IPS-18c (cell line): Measurements from ENCODE around the gene BMP10.

Experiments used
- H3K4me3 ChIP-seq: 2 replicates; pipeline ENCODE4 v1.7.0; 2013; ENCODE audit warnings: low read depth, mild to moderate bottlenecking, low read length, moderate library complexity; ENCODE audit not compliant: insufficient read depth
- H3K9me3 ChIP-seq: one replicate; pipeline ENCODE4 v1.6.1; 2013; ENCODE audit warnings: mild to moderate bottlenecking, low read length, moderate library complexity; ENCODE audit not compliant: control insufficient read depth, insufficient read depth

The BMP10 gene

DNA sequence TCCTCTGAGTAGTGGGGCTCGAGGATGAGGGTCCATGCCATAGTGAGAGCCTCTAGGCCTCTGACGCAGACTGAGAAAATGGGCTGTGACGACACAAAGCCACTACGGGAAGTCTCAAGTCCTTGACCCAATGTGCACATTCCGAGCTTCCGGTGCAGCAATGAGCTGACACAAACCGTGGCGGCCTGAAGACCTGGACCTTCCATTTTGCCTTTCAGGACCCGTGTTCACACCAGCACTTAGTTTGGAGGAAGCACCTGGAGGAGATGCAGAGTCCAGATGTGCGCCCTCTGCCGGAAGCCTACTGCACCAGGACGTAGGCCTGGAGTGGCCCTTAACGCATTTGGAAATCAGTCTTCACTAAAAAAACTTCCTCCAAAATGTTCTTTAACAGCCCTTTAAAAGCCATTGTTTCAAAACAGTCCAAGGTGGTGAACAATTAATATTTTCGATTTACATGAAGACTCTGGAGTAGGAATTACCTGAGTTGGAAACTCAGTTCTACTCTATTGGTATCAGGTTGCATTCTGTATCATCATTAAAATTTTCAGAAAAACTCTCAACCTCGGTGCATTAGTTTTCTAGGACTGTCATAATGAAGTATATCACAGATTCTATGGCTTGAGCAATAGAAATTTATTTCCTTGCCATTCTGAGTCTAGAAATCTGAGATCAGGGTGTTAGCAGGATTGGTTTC is 33.9 kb downstream of the BMP10 start:
- H3K9me3 ChIP-seq: peaks cover 11% of the 10 kb centered on the region
- no peak overlapping the region for H3K4me3 ChIP-seq

DNA sequence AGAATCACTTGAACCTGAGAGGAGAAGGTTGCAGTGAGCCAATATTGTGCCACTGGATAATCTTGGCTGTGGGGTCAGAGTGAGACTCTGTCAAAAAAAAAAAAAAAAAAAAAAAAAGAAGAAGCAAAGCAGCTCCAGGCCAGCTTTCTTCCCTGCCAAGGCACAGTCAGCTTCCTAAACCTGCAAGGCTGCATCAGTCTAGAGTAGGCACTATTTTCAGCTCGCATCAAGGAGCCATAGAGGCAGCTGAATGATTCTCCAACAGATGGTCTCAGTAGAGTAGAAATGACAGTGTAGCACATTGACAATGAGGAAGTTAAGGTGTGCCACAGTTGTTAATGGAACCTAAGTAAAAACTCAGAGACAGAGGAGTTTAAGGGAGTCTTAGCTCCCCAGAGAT is 35.6 kb downstream of the BMP10 start:
- peaks cover 11% of the 10 kb centered on the region for H3K9me3 ChIP-seq
- H3K4me3 ChIP-seq: no peak overlapping the region

DNA sequence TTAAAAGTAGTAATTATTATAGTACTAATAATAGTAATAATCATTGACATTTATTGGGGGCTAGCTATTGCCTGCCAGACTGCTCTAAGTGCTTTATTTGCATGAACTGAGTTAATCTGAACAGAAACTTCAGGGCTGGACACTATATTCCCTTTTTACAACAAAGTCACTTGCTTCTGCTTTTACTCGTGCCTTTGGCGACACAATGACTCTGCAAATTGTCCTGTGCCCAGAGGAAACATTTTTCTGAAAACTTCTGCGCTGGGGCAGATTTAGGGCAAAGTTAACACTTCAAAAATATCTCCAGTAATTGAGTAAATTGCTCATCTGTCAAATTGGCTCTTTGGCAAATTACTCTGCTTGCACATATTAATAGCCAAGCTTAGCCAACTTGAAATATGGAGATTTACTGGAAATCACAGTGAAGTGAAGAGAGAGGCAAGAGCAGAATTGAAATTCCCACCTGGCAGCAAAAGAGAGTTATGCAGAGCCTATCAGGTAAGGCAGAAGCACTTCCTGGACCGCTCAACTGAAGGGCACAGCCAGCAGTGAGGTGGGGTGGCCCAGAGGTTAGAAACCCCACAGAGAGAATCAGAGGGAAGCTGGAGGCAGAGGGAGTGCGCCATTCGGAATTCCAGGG is 36.3 kb downstream of the BMP10 start:
- no peak overlapping the region for H3K4me3 ChIP-seq
- peaks cover 8% of the 10 kb centered on the region for H3K9me3 ChIP-seq

DNA sequence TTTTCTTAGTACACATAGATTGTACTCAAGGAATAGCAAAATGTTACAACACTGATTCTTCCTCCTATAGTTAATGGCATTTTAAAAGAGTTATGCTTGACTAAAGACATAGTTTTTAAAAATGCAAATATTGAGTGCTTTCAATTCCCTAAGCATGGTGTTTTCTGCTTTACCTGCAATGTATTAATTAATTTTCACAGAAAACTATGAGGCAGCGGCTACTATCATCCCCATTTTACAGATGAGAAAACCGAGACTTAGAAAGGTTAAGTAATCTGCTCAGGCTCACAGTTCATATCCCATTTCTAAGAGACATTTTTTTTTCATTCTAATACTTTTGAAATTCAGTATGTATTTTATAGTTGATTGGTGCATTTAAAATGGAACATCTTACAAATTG is 38.0 kb downstream of the BMP10 start:
- H3K9me3 ChIP-seq: no peaks in the 10 kb centered on the region
- no peak overlapping the region for H3K4me3 ChIP-seq

DNA sequence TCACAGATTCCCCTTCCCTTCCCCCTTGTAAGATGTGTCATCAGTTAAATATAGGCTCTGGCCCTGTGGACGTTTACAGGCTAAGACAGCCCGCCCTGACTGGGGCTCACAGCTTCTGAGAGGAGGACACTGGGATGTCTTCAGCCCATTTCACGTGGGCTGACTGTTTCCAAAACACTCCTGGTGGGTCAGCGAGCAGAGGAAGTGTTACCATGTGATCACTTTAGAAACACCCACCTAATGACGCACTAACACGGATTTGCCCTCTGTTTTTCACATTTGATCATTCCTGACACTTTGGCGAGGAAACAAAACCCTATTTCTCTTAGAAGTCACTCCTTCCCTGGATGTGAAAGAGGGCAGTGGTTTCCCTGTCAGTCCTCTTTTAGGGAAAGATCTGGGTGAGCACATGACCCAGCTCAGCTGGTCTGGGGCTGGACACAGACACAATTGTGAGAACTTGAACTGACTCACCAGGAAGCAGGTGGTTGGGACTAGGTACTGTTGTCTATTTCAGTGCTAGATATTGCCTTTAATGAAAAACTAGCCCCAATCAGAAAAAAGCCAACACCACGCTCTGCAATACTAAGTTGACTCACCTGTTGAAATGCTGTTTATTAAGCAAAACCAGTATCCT is 38.8 kb downstream of the BMP10 start:
- H3K4me3 ChIP-seq: no peak overlapping the region

DNA sequence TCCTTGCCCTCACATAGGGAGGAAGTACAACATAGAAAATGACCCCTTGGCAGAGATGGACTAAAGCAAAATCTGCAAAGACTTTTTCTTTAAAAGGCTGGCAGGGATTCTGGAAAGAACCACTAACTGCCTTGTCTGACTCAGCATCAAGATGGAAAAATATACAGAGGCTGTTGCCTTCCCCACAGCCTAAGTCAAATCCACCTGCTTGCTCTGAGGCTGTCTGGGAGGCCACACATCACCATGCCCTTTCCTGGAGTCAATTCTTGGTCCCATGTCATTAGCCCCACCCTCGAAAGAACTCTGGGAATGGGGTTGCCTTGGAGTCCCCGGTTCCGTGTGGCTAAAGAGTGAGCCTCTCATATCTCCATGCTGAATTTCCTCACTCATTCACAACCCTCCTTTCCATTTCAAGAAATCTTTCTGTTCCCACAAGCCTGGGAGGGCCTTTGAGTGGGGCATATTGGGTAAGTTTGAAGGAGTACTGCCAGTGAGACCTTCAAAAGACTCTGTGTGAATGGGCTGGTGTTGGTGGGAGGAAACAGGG is 39.4 kb downstream of the BMP10 start:
- Histone ChIP-seq H3K4me3 (no peak overlapping the region), H3K9me3 (no peaks in the 10 kb centered on the region)

More for the DNA sequence above, 38.8 kb downstream of the BMP10 start:
- no peaks in the 10 kb centered on the region for H3K9me3 ChIP-seq

DNA sequence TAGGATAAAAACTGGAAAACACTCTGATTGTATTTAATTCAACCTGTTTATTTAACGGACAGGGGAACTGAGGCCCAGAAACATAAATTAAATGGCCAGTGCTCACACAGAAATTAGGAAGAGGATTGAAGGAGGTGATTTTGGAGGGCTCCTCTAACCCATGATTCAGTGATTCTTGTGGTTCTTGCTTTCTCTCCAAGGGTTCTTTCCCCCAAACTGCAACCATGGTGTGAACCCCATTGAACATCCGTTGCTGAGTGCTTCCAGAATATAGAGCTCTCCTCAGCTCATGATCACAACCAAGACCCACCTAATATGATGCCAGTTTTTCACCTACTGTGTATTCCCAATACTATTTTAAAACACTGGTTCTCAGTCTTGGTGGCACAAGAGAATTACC is 41.4 kb downstream of the BMP10 start:
- H3K9me3 ChIP-seq: no peaks in the 10 kb centered on the region
- H3K4me3 ChIP-seq: no peak overlapping the region

DNA sequence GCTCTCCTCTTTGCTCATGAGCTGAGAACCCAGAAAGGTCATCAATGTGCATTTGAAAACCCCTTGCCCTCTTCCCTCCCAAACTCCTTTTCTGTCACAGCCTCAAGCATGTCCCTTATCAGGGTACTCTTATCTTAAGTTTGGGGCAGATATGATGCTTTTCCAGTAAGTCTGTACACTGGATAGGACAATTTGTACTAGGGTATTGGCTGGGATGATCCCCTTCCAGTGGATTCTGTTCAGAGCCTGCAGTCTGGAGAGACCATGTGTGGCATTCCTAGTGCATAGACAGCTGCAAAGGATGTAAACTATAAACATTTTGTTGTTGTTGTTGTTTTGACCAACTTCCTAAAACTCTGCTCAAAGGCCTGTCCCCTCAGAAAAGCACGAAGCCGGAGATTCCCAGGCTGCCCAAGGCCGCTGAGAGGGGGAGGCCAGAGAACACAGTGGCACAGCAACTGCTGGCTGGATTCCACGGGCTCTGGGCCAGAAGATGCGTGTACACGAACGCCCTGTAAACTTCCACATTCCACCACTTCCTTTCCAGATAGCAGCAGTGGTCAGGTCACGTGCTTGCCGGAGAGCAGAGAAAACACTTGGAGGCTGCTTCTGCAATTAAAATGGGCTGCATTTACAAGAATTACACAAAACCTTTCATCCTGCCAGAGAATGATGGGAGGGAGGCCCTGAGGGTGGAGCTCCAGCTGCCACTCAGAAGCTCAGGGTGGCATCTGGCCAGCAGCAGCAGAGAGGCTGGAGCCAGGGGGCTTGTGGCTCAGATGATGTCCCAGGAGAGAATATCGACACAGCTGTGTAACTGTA is 42.1 kb downstream of the BMP10 start:
- H3K4me3 ChIP-seq: no peak overlapping the region
- H3K9me3 ChIP-seq: no peaks in the 10 kb centered on the region

DNA sequence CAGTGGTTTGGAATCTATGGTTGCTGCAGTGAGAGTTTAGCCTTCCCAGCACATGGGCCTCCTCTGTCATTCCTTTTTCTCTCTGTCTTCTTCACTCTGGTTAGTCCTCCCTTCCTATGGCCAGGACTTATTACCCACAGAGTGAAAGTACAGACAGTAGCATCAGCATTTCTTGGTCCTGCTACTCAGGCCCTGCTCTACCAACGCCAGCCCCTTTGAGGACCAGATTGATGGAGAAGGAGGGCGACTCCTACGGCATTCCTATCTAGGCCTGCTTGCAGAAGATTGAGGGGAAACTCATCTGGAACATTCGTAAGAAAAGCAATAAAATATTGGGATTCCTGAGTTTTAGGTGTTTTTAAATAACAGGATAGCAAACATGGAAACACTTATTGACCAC is 43.5 kb downstream of the BMP10 start:
- Histone ChIP-seq H3K4me3 (no peak overlapping the region), H3K9me3 (no peaks in the 10 kb centered on the region)

DNA sequence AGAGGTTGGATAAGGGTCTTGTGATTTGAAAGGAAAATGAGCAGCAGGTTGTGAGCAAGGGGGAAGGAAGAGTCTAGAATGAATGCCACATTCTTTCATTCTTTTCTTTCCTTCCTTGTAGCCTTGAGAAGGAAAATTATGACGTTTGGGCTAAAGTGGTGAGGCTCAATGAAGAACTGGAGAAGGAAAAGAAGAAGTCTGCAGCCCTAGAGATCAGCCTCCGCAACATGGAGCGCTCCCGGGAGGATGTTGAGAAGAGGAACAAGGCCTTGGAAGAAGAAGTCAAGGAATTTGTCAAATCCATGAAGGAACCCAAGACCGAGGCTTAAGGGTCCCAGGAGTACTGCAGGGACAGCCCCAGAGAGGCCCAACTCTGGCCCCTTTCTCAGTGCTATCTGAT is 45.3 kb downstream of the BMP10 start:
- H3K9me3 ChIP-seq: no peaks in the 10 kb centered on the region
- H3K4me3 ChIP-seq: no peak overlapping the region

DNA sequence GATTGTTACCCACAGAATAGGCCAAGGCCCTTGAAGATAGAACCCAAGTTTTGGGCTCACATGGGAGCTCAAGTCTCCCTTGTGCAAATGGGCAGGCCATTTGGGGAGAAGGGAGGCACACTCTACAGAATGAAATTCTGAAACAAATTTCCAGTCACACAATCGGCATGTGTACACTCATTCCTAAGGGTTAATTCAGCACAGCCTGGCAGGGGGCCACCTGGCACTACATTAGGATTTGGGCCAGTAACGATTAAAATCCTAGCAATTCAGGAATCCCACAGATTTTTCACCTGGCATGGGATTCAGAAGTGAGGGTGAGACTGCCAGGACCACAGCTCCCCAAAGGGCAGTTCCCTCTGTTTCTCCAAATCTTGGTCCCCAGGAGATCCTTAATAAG is 46.4 kb downstream of the BMP10 start:
- no peak overlapping the region for H3K4me3 ChIP-seq
- H3K9me3 ChIP-seq: no peaks in the 10 kb centered on the region

DNA sequence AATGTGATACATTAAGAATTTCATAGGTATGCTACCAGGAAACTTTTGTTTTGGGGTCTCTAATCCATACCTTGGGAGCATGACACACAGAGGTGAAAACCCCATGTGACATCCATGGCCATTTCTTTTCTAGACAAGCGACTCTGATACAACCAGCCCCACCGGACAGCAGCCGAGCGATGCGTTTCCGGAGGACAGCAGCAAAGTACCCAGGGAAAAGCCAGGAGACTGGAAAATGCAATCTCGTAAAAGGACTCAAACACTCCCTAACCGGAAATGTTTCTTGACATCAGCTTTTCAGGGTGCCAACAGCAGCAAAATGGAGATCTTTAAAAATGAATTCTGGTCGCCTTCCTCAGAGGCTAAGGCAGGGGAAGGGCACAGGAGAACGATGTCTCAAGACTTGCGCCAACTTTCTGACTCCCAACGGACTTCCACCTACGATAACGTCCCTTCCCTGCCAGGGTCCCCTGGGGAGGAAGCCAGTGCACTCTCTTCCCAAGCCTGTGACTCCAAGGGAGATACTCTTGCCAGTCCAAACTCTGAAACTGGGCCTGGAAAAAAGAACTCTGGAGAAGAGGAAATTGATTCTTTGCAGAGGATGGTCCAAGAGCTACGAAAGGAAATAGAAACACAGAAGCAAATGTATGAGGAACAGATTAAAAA is 48.9 kb downstream of the BMP10 start:
- H3K9me3 ChIP-seq: no peaks in the 10 kb centered on the region
- H3K4me3 ChIP-seq: no peak overlapping the region

DNA sequence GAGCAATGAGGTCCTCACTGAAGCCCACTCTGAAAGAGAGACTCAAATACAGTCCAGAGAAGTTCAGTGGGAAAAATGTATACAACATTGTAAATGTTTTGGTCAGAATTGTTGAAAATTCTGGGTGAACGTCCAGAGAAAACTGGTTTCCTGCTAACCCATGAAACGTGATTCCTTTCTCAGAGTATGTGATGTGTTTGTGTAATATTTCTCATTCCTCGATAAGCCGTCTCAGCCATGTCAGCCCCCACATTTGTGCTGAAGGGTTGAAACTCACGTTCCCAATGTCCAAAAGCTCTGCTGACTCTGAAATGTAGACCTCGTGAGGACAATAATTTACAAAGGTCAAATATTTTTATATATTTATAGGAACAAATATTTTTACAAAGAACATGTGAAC is 51.6 kb downstream of the BMP10 start:
- Histone ChIP-seq H3K9me3 (no peaks in the 10 kb centered on the region), H3K4me3 (no peak overlapping the region)

DNA sequence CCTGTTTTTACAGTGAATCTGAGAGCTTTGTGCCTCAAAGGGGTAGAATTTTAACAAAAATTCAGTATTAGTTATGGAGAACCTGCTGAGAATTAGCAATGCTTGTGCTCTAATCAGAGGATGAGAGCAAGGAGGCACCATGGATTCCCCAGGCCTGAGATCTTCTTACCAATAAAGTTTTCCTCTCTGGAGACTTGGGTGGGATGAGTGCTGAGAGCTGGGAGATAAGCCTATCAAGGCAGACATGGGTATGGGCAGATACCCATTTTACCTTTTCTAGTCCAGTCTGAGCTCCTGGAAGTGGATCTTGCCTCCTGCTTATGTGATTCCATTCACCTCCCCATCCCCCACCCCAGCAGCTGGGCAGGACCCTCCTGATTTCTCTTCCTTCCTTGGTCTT is 53.9 kb downstream of the BMP10 start:
- Histone ChIP-seq H3K4me3 (no peak overlapping the region), H3K9me3 (no peaks in the 10 kb centered on the region)
